Upper lobe of right lung (tissue), 1 donor: ENCODE measurements around the gene LRIG3. TPM values are rescaled to one million over a fixed set of nuclear protein-coding genes. Genes with fewer than 3 reads are reported as not detected.
"Not testable (repeated sequence)": the region's sequence is repeated elsewhere in the genome, so short reads cannot be mapped to it uniquely, and the experiment has no call there.

Source experiments
- ATAC-seq: fragments of 200-7000 bp; cut with Tn5 transposase; one replicate; pipeline ENCODE4 v1.9.1; 2020; ENCODE audit warnings: mild to moderate bottlenecking, moderate library complexity
- DNase-seq: peaks from one replicate; pipeline ENCODE4 v3.0.0-alpha.2; 2020
- H3K27ac ChIP-seq: fragments of 200-600 bp; one replicate; pipeline ENCODE4 v1.8.0; 2022
- H3K27me3 ChIP-seq: fragments of 200-600 bp; one replicate; pipeline ENCODE4 v1.8.0; 2022; ENCODE audit warnings: mild to moderate bottlenecking
- H3K36me3 ChIP-seq: fragments of 200-600 bp; one replicate; pipeline ENCODE4 v1.8.0; 2022
- H3K4me1 ChIP-seq: fragments of 200-600 bp; one replicate; pipeline ENCODE4 v1.8.0; 2022
- H3K4me3 ChIP-seq: fragments of 200-600 bp; one replicate; pipeline ENCODE4 v1.8.0; 2022; ENCODE audit warnings: mild to moderate bottlenecking
- H3K9me3 ChIP-seq: fragments of 200-600 bp; one replicate; pipeline ENCODE4 v1.8.0; 2022
- intact Hi-C: fragments of 100-400 bp; cut with DNase I; formaldehyde crosslinking; loops from one replicate; pipeline ENCODE4 v1.11.0; 2022
- total RNA-seq: library from RNA; stranded (reverse); fragmentation: NEBNext Ultra II Directional; extraction: Animal tissue kit (Norgen Biotek cat#: 25700); gene quantifications from one replicate; pipeline ENCODE4 v1.2.1, GENCODE V29; 2021
- TF ChIP-seq, protein P1 (sequence below): fragments of 200-600 bp; IDR thresholded peaks from one replicate; pipeline ENCODE4 v1.8.0; 2022; ENCODE audit warnings: antibody characterized with exemption
- donor health status: DM: no; HTN: yes; CAD: no; lungs with severe emphysema.

LRIG3 gene
- total RNA-seq, 1 donor from 2014 or later, result 40.5 TPM

GRCh38 chr12:58860056-58860787, 60.1 kb downstream of the LRIG3 start:
- Histone ChIP-seq H3K9me3 (no peaks in the 10 kb centered on the region), H3K4me3 (no peak overlapping the region), H3K27me3 (no peaks in the 10 kb centered on the region), H3K27ac (no peak overlapping the region), H3K36me3 (no peaks in the 10 kb centered on the region), H3K4me1 (no peaks in the 10 kb centered on the region)
- TF ChIP-seq, protein P1, sequence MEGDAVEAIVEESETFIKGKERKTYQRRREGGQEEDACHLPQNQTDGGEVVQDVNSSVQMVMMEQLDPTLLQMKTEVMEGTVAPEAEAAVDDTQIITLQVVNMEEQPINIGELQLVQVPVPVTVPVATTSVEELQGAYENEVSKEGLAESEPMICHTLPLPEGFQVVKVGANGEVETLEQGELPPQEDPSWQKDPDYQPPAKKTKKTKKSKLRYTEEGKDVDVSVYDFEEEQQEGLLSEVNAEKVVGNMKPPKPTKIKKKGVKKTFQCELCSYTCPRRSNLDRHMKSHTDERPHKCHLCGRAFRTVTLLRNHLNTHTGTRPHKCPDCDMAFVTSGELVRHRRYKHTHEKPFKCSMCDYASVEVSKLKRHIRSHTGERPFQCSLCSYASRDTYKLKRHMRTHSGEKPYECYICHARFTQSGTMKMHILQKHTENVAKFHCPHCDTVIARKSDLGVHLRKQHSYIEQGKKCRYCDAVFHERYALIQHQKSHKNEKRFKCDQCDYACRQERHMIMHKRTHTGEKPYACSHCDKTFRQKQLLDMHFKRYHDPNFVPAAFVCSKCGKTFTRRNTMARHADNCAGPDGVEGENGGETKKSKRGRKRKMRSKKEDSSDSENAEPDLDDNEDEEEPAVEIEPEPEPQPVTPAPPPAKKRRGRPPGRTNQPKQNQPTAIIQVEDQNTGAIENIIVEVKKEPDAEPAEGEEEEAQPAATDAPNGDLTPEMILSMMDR, result no peak
- DNase-seq (no peak), ATAC-seq (no peak)
- intact Hi-C loops, result no loop called here

- intact Hi-C loops, result no loop called here
- no peaks in the 10 kb centered on the region for H3K27me3 ChIP-seq
- H3K36me3 ChIP-seq, result no peaks in the 10 kb centered on the region
- ATAC-seq (no peak), DNase-seq (no peak)
- H3K4me1 ChIP-seq, result no peaks in the 10 kb centered on the region
- H3K27ac ChIP-seq, result no peak overlapping the region
- no peaks in the 10 kb centered on the region for H3K9me3 ChIP-seq
- no peak overlapping the region for H3K4me3 ChIP-seq
- TF ChIP-seq, protein P1, result no peak
Measured at GRCh38 chr12:58858030-58858429, 62.3 kb downstream of the LRIG3 start.

GRCh38 chr12:58857206-58857605, 63.1 kb downstream of the LRIG3 start:
- intact Hi-C loops, ATAC-seq, H3K9me3 ChIP-seq, H3K27ac ChIP-seq, H3K36me3 ChIP-seq, H3K4me3 ChIP-seq, H3K27me3 ChIP-seq, H3K4me1 ChIP-seq, DNase-seq: not testable (repeated sequence)

- intact Hi-C loops, H3K4me1 ChIP-seq, H3K9me3 ChIP-seq, ATAC-seq, H3K27me3 ChIP-seq, H3K27ac ChIP-seq, H3K36me3 ChIP-seq, DNase-seq, H3K4me3 ChIP-seq: not testable (repeated sequence)
Measured at GRCh38 chr12:58855630-58856029, 64.7 kb downstream of the LRIG3 start.

- intact Hi-C loops, result no loop called here
- DNase-seq, result no peak
- Histone ChIP-seq H3K27ac (no peak overlapping the region), H3K36me3 (no peaks in the 10 kb centered on the region), H3K27me3 (no peaks in the 10 kb centered on the region), H3K4me3 (no peak overlapping the region), H3K4me1 (no peaks in the 10 kb centered on the region), H3K9me3 (no peaks in the 10 kb centered on the region)
- no peak for ATAC-seq
- TF ChIP-seq, protein P1, result no peak
Measured at GRCh38 chr12:58850826-58851225, 69.5 kb downstream of the LRIG3 start.

GRCh38 chr12:58847901-58848600, 72.3 kb downstream of the LRIG3 start:
- Histone ChIP-seq H3K27me3 (no peaks in the 10 kb centered on the region), H3K4me1 (no peaks in the 10 kb centered on the region), H3K27ac (no peak overlapping the region), H3K36me3 (no peaks in the 10 kb centered on the region), H3K9me3 (no peaks in the 10 kb centered on the region), H3K4me3 (no peak overlapping the region)
- TF ChIP-seq, protein P1, result no peak
- DNase-seq, result no peak
- no peak for ATAC-seq
- intact Hi-C loops, result no loop called here
